Glutamatergic neuron (in vitro differentiated cells): ENCODE measurements around the gene SDC1. TPM values are rescaled to one million over a fixed set of nuclear protein-coding genes. Genes with fewer than 3 reads are reported as not detected.

Source experiments
- DNase-seq: peaks from one replicate; pipeline ENCODE4 v3.0.0; 2022
- H3K27ac Mint-ChIP-seq: one replicate; pipeline ENCODE4 v1.8.0; 2020; ENCODE audit warnings: mild to moderate bottlenecking, mixed read lengths, inconsistent platforms; ENCODE audit not compliant: unreplicated experiment
- H3K27me3 Mint-ChIP-seq: one replicate; pipeline ENCODE4 v1.8.0; 2020; ENCODE audit warnings: mild to moderate bottlenecking, moderate library complexity, mixed read lengths, inconsistent platforms; ENCODE audit not compliant: unreplicated experiment
- H3K36me3 Mint-ChIP-seq: one replicate; pipeline ENCODE4 v1.8.0; 2020; ENCODE audit warnings: mild to moderate bottlenecking, mixed read lengths, inconsistent platforms; ENCODE audit not compliant: unreplicated experiment
- H3K4me1 Mint-ChIP-seq: one replicate; pipeline ENCODE4 v1.8.0; 2020; ENCODE audit warnings: mild to moderate bottlenecking, low read depth, mixed read lengths, inconsistent platforms; ENCODE audit not compliant: unreplicated experiment
- H3K4me3 Mint-ChIP-seq: one replicate; pipeline ENCODE4 v1.8.0; 2020; ENCODE audit warnings: mild to moderate bottlenecking, mixed read lengths, inconsistent platforms; ENCODE audit not compliant: unreplicated experiment
- H3K9me3 Mint-ChIP-seq: one replicate; pipeline ENCODE4 v1.8.0; 2020; ENCODE audit warnings: mild to moderate bottlenecking, moderate library complexity, mixed read lengths, inconsistent platforms; ENCODE audit not compliant: unreplicated experiment
- CTCF ChIP-seq: fragments of 200-600 bp; sonication (generic); IDR thresholded peaks from one replicate; pipeline ENCODE4 v1.5.0; 2021; ENCODE audit not compliant: partially characterized antibody, unreplicated experiment
- total RNA-seq: library from RNA; stranded (reverse); fragmentation: NEBNext Ultra II Directional; extraction: Animal tissue kit (Norgen Biotek cat#: 25700); gene quantifications from one replicate; pipeline ENCODE4 v1.2.1, GENCODE V29; 2021; ENCODE audit not compliant: unreplicated experiment

SDC1 gene
- total RNA-seq, 1 donor from 2014 or later = 0.93 TPM

GRCh38 chr2:20156076-20156759 lies 68.7 kb downstream of the SDC1 start:
- H3K4me3 Mint-ChIP-seq = no peak overlapping the region

GRCh38 chr2:20153131-20153851 lies 71.6 kb downstream of the SDC1 start:
- no peak overlapping the region for H3K27ac Mint-ChIP-seq
- DNase-seq = no peak

More at GRCh38 chr2:20156076-20156759, 68.7 kb downstream of the SDC1 start:
- Mint-ChIP-seq H3K27me3 (peaks cover 2% of the 10 kb centered on the region), H3K27ac (no peak overlapping the region), H3K9me3 (no peaks in the 10 kb centered on the region), H3K4me1 (peaks cover 2% of the 10 kb centered on the region), H3K36me3 (no peaks in the 10 kb centered on the region)
- no peak for TF ChIP-seq CTCF
- no peak for DNase-seq

GRCh38 chr2:20150806-20151571 lies 73.9 kb downstream of the SDC1 start:
- H3K4me1 Mint-ChIP-seq = peaks cover 26% of the 10 kb centered on the region
- H3K27me3 Mint-ChIP-seq = peaks cover 2% of the 10 kb centered on the region
- TF ChIP-seq CTCF = no peak
- H3K27ac Mint-ChIP-seq = peak overlapping the region; percentile 64
- H3K4me3 Mint-ChIP-seq = peak overlapping the region; percentile 21
- no peaks in the 10 kb centered on the region for H3K36me3 Mint-ChIP-seq
- DNase-seq = no peak
- peaks cover 6% of the 10 kb centered on the region for H3K9me3 Mint-ChIP-seq

More at GRCh38 chr2:20153131-20153851, 71.6 kb downstream of the SDC1 start:
- no peaks in the 10 kb centered on the region for H3K36me3 Mint-ChIP-seq
- TF ChIP-seq CTCF = no peak
- H3K9me3 Mint-ChIP-seq = peaks cover 4% of the 10 kb centered on the region
- H3K27me3 Mint-ChIP-seq = peaks cover 2% of the 10 kb centered on the region
- H3K4me3 Mint-ChIP-seq = no peak overlapping the region
- H3K4me1 Mint-ChIP-seq = peaks cover 26% of the 10 kb centered on the region

Other genes with a start within 250 kb of the SDC1 start
- gene WDR35, start 235.0 kb downstream of the SDC1 start, total RNA-seq = 6.4 TPM
- 0.32 TPM for gene MATN3, start 212.5 kb downstream of the SDC1 start, total RNA-seq
- gene LAPTM4A, start 173.5 kb downstream of the SDC1 start, total RNA-seq = 147 TPM
- gene PUM2, start 125.7 kb upstream of the SDC1 start, total RNA-seq = 113 TPM
- 135 TPM for gene RHOB, start 221.9 kb upstream of the SDC1 start, total RNA-seq